Stimulated activated CD8-positive, alpha-beta memory T cell treated with anti-CD3 and anti-CD28 coated beads, Interleukin-7, amount 100 ng/mL, for 48 hours (primary cell): Measurements from ENCODE around the gene RMND1.
"Not testable (repeated sequence)": the region's sequence is repeated elsewhere in the genome, so short reads cannot be mapped to it uniquely, and the experiment has no call there.

ENCODE experiments used
- DNase-seq, 2 donors: peaks; one replicate each; pipeline ENCODE4 v3.0.0-alpha.2; 2020; ENCODE audit warnings: low read depth in 1 of 2; ENCODE audit errors: extremely low read depth in 1 of 2

Gene RMND1

DNA sequence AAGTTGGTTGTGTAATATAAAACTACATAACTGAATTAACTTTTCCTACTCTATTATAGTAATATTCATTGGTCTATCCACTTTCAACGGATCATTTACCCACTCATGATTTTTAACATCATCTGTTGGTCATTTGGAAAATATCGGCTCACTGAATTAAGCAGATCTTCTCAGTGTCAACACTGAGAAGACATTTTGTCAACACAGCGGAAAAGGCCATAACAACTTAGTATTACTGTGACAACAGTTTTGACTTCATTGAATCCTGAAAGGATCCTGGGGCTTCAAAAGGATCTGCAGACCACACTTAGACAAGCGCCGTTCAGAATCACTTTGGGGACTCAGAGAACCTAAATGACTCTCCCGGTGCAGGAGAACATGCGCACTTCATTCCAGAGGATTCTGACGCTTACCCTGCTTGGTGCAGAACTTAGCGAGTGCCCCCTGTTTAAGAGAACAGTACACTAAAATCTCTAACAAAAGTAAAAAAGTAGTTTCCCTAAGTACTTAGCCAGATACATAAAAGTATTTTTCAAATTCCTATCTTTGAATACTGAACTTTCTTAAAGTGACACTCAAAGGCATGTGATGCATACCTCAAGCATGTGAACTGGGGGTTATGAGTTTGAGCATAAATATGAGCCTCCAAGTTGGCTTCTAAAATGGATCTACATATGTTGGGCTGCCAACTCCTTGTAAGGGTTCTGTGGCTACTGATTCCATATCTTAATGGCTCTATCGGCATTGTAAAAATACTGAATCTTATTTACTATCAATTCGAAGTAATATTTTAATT lies 64.6 kb downstream of the RMND1 start:
- DNase-seq = no peak

DNA sequence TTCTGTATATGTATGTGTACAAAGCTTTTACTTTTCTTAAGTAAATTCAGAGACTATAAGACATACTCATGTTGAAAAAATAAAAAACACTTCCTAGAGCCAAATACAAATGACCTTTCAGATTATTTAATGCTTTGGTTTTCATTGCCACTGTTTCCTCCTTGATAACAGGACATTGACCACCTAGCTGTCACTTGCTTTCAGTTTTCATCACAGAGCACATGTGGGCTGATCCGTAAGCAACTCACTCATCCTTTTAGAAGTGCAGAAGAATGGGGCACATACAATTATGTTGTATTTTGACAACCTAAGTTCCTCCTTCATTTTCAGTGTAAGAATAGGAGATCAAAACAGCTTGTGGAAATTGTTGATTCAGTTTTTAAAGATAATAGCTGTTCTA lies 66.7 kb downstream of the RMND1 start:
- DNase-seq = no peak

GRCh38 chr6:151384151-151384550 lies 67.8 kb downstream of the RMND1 start:
- DNase-seq = no peak

GRCh38 chr6:151382631-151383030 lies 69.3 kb downstream of the RMND1 start:
- not testable (repeated sequence) for DNase-seq

- no peak for DNase-seq
These were observed 70.2 kb downstream of the RMND1 start for GRCh38 chr6:151381722-151382121.

- DNase-seq = no peak
These were observed 71.1 kb downstream of the RMND1 start for GRCh38 chr6:151380848-151381205.

GRCh38 chr6:151379933-151380847 lies 71.7 kb downstream of the RMND1 start:
- DNase-seq = no peak

GRCh38 chr6:151377095-151377494 lies 74.8 kb downstream of the RMND1 start:
- no peak for DNase-seq

- DNase-seq = no peak
These were observed 75.5 kb downstream of the RMND1 start for GRCh38 chr6:151376440-151376839.

DNA sequence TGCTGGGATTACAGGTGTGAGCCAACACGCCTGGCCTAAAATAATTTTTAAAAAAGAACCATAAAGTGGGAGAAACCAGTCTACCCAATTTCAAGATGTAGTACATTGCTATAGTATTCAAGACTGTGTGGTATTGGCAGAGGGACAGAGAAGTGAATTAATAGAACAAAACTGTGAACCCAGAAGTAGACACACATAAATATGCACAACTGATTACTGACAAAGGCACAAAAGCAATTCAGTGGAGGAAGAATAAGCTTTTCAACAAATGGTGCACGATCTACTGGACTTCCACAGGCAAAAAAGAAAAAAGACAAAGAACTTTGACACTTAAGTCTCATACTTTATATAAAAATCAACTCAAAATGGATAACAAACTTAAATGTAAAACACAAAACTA lies 76.1 kb downstream of the RMND1 start:
- DNase-seq = no peak

DNA sequence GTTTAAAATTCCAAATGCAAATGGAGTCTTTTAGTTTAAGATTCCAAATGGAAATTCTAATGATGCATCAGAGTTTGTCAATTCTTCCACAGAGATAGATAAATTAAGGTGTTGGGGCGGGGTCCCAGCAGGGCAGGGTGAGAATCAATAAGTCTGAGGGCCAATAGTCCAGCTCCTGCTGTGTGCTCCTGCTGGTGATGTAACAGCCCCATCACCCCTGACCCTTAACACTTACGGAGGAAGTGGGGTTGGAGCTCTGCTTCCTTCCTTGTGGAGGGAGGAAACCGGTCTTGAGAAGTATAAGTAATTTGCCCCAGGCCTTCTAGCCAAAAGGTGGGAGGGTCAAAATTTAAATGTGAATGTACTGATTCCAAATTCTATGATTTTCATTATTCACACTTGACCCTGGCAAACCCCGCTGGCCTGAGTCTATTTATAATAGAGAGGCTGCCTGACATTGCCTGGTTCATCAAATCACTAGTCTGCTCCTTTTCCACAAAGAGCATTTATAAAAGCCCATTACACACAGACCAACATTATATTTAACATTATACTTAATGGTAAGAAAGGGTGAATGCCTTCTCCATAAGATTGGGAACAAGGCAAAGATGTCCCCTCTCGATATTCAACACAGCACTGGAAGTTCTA lies 77.8 kb downstream of the RMND1 start:
- DNase-seq = no peak

GRCh38 chr6:151372164-151372563 lies 79.8 kb downstream of the RMND1 start:
- DNase-seq = no peak

GRCh38 chr6:151370509-151371078 lies 81.3 kb downstream of the RMND1 start:
- DNase-seq = no peak

GRCh38 chr6:151365233-151365632 lies 86.7 kb downstream of the RMND1 start:
- no peak for DNase-seq

DNA sequence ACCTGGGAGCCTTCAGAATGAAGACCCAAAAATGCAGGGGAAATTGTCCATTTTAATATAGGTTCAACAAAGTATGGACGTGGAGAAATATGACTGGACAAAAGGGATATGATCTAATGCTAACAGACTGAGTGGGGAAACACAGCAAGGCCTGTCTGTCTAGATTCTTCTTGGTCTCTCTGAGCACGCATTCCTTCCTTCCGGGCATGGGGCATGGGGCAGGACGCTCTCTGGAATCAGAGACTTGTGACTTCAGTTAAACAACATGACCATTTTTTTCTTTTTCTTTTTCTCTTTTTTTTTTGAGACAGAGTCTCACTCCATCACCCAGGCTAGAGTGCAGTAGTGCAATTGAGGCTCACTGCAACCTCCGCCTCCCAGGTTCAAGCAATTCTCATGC lies 92.4 kb downstream of the RMND1 start:
- no peak for DNase-seq

GRCh38 chr6:151358475-151358874 lies 93.5 kb downstream of the RMND1 start:
- DNase-seq = no peak

DNA sequence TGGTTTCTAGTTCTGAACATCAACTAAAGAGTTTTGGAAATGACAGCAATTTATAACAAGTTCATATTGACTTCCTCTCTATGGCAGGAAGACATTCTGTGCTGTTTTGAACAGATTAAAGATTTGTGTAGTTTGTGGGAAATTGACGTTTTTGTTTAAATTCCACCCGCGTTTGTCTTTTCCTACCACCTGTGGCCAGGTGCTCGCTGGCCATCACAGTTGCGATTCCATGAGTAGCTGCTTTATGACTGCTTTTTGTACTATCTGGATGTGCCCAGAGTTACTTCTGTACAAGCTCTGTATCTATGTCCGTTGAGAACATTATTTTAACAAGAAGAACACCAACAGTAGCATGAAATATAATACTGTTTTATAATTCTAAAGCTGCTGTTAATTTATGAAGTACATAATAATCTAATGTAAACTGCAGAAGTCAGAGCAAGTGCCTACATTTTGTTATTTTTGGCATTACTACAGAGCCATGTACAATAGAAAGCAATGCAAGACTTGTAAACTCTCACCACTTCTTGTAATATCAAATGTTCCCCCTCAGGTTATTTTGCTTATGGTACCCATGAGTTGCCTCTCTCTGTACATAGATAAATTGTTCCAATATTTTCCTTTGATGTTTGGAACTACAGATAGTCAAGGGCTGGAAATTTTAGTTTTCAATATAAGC lies 94.0 kb downstream of the RMND1 start:
- DNase-seq = no peak

- not testable (repeated sequence) for DNase-seq
These were observed 94.9 kb downstream of the RMND1 start for GRCh38 chr6:151356983-151357382.
